Right ventricle myocardium superior (tissue), 1 donor: ENCODE data around the gene HIPK2. TPM values are rescaled to one million over a fixed set of nuclear protein-coding genes. Genes with fewer than 3 reads are reported as not detected.

Experiments used
- ATAC-seq: fragments of 200-7000 bp; cut with Tn5 transposase; one replicate; pipeline ENCODE4 v1.9.1; 2020; ENCODE audit warnings: mild to moderate bottlenecking; ENCODE audit not compliant: poor library complexity
- DNase-seq: peaks from one replicate; pipeline ENCODE4 v3.0.0-alpha.2; 2020
- intact Hi-C: fragments of 100-400 bp; cut with DNase I; formaldehyde crosslinking; loops from one replicate; pipeline ENCODE4 v1.11.2; 2022
- long read RNA-seq: library from polyadenylated mRNA; unstranded; transcript quantifications from one replicate; pipeline ENCODE4 v2.0.0, GENCODE V29; 2021
- total RNA-seq: library from RNA; stranded (reverse); fragmentation: NEBNext Ultra II Directional; extraction: Animal tissue kit (Norgen Biotek cat#: 25700); gene quantifications from one replicate; pipeline ENCODE4 v1.2.1, GENCODE V29; 2021
- donor health status: DM: no; HTN: yes; CAD: no; lungs with severe emphysema.

HIPK2 gene
- 88.5 TPM for total RNA-seq
- long read RNA-seq, partial matches to known transcripts, result 13 of 99 reads
- long read RNA-seq, other reads (novel, unspliced or antisense), result 86 of 99 reads

- DNase-seq (peak; percentile 92), ATAC-seq (peak; percentile 85)
- intact Hi-C loops, result loop anchor here (5.0 kb wide), 3 partner anchors 46 to 224 kb away; no protein-coding TSS in a partner anchor
Measured at GRCh38 chr7:139777948-139778841, at the start of gene HIPK2. TSS of gene HIPK2 (minus strand) at chr7:139777998. CDS start at chr7:139777623, 375 bp downstream.

- intact Hi-C loops, result no loop called here
- ATAC-seq, result no peak
- no peak for DNase-seq
Measured at GRCh38 chr7:139827042-139827441, 49.2 kb upstream of the HIPK2 start.

GRCh38 chr7:139825666-139826290 is 48.0 kb upstream of the HIPK2 start:
- ATAC-seq (no peak), DNase-seq (no peak)
- intact Hi-C loops, result no loop called here

- intact Hi-C loops, result no loop called here
- DNase-seq, result no peak
- ATAC-seq, result no peak
Measured at GRCh38 chr7:139823959-139824521, 46.2 kb upstream of the HIPK2 start.

- intact Hi-C loops, result no loop called here
- no peak for DNase-seq
- no peak for ATAC-seq
Measured at GRCh38 chr7:139822855-139823254, 45.1 kb upstream of the HIPK2 start.

- intact Hi-C loops, result no loop called here
- ATAC-seq (no peak), DNase-seq (no peak)
Measured at GRCh38 chr7:139821349-139822105, 43.7 kb upstream of the HIPK2 start.

- intact Hi-C loops, result no loop called here
- DNase-seq, result no peak
- ATAC-seq, result no peak
Measured at GRCh38 chr7:139820089-139820488, 42.3 kb upstream of the HIPK2 start.

- DNase-seq (no peak), ATAC-seq (no peak)
- intact Hi-C loops, result no loop called here
Measured at GRCh38 chr7:139817249-139817648, 39.5 kb upstream of the HIPK2 start.

- ATAC-seq (no peak), DNase-seq (no peak)
- intact Hi-C loops, result no loop called here
Measured at GRCh38 chr7:139813689-139814088, 35.9 kb upstream of the HIPK2 start.

GRCh38 chr7:139813151-139813550 is 35.4 kb upstream of the HIPK2 start:
- intact Hi-C loops, result no loop called here
- DNase-seq (no peak), ATAC-seq (no peak)

- ATAC-seq (no peak), DNase-seq (no peak)
- intact Hi-C loops, result no loop called here
Measured at GRCh38 chr7:139811066-139811465, 33.3 kb upstream of the HIPK2 start.

- DNase-seq, result no peak
- intact Hi-C loops, result no loop called here
- no peak for ATAC-seq
Measured at GRCh38 chr7:139808846-139809442, 31.1 kb upstream of the HIPK2 start.

GRCh38 chr7:139808427-139808826 is 30.6 kb upstream of the HIPK2 start:
- ATAC-seq (no peak), DNase-seq (no peak)
- intact Hi-C loops, result no loop called here

GRCh38 chr7:139807009-139807408 is 29.2 kb upstream of the HIPK2 start:
- intact Hi-C loops, result no loop called here
- DNase-seq (no peak), ATAC-seq (no peak)

- DNase-seq, result no peak
Measured at GRCh38 chr7:139804571-139804970, 26.8 kb upstream of the HIPK2 start.

GRCh38 chr7:139799586-139799985 is 21.8 kb upstream of the HIPK2 start:
- intact Hi-C loops, result no loop called here
- ATAC-seq, result peak; percentile 69
- no peak for DNase-seq

More at GRCh38 chr7:139804571-139804970, 26.8 kb upstream of the HIPK2 start:
- intact Hi-C loops, result no loop called here
- ATAC-seq, result no peak

GRCh38 chr7:139798892-139799291 is 21.1 kb upstream of the HIPK2 start:
- DNase-seq (no peak), ATAC-seq (peak; percentile 81)
- intact Hi-C loops, result no loop called here

GRCh38 chr7:139798221-139798620 is 20.4 kb upstream of the HIPK2 start:
- intact Hi-C loops, result no loop called here
- DNase-seq (no peak), ATAC-seq (no peak)

GRCh38 chr7:139797607-139798006 is 19.8 kb upstream of the HIPK2 start:
- ATAC-seq (no peak), DNase-seq (no peak)
- intact Hi-C loops, result no loop called here
